Measurements from ENCODE around the gene PRKAA2.

GRCh38 chr1:56709995-56710394 lies 64.9 kb downstream of the PRKAA2 start:
- TF ChIP-seq EP300 (IDR thresholded peaks at IDR 0.05; ENCODE audit: borderline replicate concordance) (no peak), TAF1 (IDR thresholded peaks at IDR 0.05; ENCODE audit: low read depth) (no peak), CREB1 (IDR thresholded peaks at IDR 0.05; ENCODE audit: low read depth) (no peak), YY1 (IDR thresholded peaks at IDR 0.05; ENCODE audit: low read depth) (no peak), EGR1 (IDR thresholded peaks at IDR 0.05) (no peak), CEBPB (IDR thresholded peaks at IDR 0.05) (no peak), NFIC (IDR thresholded peaks at IDR 0.05) (no peak)

Data from Ishikawa (cell line).